ENCODE data around the gene DNAH6. TPM values are rescaled to one million over a fixed set of nuclear protein-coding genes. Genes with fewer than 3 reads are reported as not detected.
"Not testable (repeated sequence)": the region's sequence is repeated elsewhere in the genome, so short reads cannot be mapped to it uniquely, and the experiment has no call there.

The DNAH6 gene
- total RNA-seq, 4 donors from 2014 or later = 0.16 to 1.2 (median 0.47) TPM

DNA sequence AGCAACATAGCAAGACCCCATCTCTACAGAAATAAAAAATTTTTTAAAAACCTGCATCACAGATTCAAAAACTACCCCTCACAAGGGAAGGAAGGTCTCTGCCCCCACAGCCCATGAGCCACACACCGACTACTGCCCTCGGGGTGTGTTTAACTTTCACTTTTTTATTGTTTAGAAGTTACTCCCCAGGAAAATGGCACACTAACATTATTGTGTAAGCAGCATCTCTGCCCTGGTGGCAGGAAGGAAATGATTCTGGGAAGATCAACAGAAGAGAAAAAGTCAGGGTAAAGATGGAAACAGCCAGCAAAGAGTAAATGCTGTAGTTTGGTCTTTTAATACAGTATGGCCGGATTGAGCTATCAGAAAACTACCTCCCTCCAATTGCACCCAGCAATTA lies 342.6 kb downstream of the DNAH6 start:
- Histone ChIP-seq H3K4me1 (no peaks in the 10 kb centered on the region), H3K27ac (no peak overlapping the region), H3K36me3 (no peaks in the 10 kb centered on the region), H3K27me3 (peaks cover 6% of the 10 kb centered on the region), H3K4me3 (no peak overlapping the region), H3K9me3 (no peaks in the 10 kb centered on the region)
- no peak for DNase-seq (ENCODE audit: low spot score in 2 of 2)
- 68% methylated on average over 3 of the region's 3 CpGs for WGBS
- TF ChIP-seq EP300 (IDR thresholded peaks at IDR 0.05) (no peak), POLR2A (IDR thresholded peaks at IDR 0.05) (no peak), POLR2AphosphoS5 (IDR thresholded peaks at IDR 0.05) (no peak)
- TF ChIP-seq, protein P1, sequence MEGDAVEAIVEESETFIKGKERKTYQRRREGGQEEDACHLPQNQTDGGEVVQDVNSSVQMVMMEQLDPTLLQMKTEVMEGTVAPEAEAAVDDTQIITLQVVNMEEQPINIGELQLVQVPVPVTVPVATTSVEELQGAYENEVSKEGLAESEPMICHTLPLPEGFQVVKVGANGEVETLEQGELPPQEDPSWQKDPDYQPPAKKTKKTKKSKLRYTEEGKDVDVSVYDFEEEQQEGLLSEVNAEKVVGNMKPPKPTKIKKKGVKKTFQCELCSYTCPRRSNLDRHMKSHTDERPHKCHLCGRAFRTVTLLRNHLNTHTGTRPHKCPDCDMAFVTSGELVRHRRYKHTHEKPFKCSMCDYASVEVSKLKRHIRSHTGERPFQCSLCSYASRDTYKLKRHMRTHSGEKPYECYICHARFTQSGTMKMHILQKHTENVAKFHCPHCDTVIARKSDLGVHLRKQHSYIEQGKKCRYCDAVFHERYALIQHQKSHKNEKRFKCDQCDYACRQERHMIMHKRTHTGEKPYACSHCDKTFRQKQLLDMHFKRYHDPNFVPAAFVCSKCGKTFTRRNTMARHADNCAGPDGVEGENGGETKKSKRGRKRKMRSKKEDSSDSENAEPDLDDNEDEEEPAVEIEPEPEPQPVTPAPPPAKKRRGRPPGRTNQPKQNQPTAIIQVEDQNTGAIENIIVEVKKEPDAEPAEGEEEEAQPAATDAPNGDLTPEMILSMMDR (IDR thresholded peaks at IDR 0.05) = no peak

DNA sequence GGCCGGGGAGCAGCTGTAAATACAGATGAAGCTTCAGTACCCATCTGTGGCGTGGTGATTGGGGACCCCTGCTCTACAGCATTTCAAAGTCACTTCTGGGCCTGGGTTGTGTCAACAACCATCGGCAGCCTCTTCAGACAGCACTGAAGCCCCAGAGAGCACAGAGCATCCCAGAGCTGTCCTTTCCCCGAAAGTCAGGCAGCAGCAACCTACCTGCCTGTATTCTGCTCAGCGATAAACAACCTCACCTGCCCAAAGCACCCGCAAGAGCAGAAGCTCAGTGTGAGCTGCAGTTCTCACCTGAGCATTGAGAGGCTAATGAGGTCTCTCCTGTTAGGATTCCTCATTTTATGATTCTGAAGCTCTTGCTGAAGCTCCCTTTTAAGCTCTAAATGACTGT lies 345.2 kb downstream of the DNAH6 start:
- Histone ChIP-seq H3K4me1 (peaks cover 3% of the 10 kb centered on the region), H3K27me3 (no peaks in the 10 kb centered on the region), H3K36me3 (no peaks in the 10 kb centered on the region), H3K9me3 (no peaks in the 10 kb centered on the region), H3K4me3 (no peak overlapping the region), H3K27ac (no peak overlapping the region)
- TF ChIP-seq POLR2AphosphoS5 (IDR thresholded peaks at IDR 0.05) = no peak
- no peak for DNase-seq (ENCODE audit: low spot score in 2 of 2)
- WGBS = 76% methylated on average over 3 of the region's 6 CpGs

DNA sequence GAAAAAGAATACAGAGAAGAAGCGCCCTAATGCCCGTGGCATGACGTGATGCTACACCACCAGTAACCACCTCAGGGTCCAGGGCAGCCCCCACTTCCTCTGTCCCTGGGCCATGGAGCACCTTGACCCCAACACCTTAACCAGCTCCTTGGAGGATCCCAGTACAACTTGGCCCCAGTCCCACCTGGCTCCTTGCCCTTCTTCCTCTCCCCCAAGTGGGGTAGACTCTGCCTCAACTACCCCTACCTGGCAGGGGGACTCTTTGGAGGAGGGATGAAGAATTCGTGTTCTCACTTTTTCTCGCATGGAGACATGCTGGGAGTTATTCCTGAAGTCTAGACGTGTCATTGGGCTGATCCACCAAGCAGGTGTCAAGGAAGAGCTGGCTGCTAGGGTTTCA lies 345.7 kb downstream of the DNAH6 start:
- Histone ChIP-seq H3K4me1 (peaks cover 3% of the 10 kb centered on the region), H3K27ac (no peak overlapping the region), H3K9me3 (no peaks in the 10 kb centered on the region), H3K36me3 (no peaks in the 10 kb centered on the region), H3K27me3 (no peaks in the 10 kb centered on the region), H3K4me3 (no peak overlapping the region)
- WGBS = 80% methylated on average over 6 of the region's 6 CpGs
- TF ChIP-seq, protein P1 (IDR thresholded peaks at IDR 0.05) = no peak
- TF ChIP-seq POLR2AphosphoS5 (IDR thresholded peaks at IDR 0.05) (no peak), EP300 (IDR thresholded peaks at IDR 0.05) (no peak), POLR2A (IDR thresholded peaks at IDR 0.05) (no peak)
- DNase-seq (ENCODE audit: low spot score in 2 of 2) = no peak

DNA sequence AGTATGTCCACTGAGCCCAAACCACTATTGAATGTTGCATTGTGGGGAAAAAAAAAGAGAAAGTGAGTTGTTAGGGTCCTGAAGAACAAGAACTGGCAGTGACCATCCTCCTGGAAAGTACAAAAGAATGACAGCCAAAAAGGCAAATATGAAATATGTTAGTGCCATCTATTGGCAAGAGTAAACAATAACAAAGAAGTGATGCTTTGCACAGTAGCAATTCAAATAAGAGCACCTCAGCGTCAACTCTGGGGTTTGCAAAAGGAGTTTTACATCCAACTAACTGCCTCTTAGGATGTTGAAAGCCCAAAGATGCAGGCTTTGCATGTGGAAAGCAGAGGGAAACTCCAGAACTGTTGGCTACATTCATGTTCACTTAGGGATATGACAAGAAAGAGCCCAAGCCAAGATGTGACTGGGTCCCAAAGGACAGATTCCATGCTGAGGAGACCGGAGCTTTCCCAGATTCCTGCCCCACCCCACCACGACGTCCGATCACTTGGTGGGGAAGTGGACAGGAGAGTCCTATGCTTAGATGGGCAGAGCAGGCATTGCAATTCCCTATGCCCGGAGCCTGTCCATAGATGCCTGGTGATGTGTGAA lies 349.0 kb downstream of the DNAH6 start:
- TF ChIP-seq, protein P1 (IDR thresholded peaks at IDR 0.05) = no peak
- TF ChIP-seq EP300 (IDR thresholded peaks at IDR 0.05) = no peak
- Histone ChIP-seq H3K9me3 (no peaks in the 10 kb centered on the region), H3K27ac (peak overlapping the region; percentile 59), H3K36me3 (no peaks in the 10 kb centered on the region), H3K27me3 (no peaks in the 10 kb centered on the region), H3K4me1 (peaks cover 3% of the 10 kb centered on the region), H3K4me3 (no peak overlapping the region)
- WGBS = 56% methylated on average over 6 of the region's 6 CpGs
- no peak for DNase-seq (ENCODE audit: low spot score in 2 of 2)

DNA sequence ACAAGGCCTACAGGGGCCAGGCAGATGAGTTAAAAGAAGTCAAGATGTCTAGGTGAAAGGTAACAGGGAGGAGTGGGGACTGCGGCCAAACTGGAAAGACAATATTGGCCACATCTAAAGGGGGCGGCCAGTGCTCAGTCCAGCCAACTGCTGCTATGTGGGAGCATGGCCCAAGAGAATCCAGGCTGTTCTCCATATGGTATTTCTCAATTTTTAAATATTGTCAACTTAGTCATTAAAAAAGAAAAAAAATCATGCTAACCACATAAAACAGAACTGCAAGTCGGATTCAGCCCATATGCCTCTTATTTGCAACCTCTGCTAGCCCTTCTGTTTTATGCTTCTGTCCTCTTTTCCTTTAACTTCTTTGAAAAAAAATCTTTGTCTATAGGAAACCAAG lies 349.8 kb downstream of the DNAH6 start:
- Histone ChIP-seq H3K4me1 (peaks cover 3% of the 10 kb centered on the region), H3K9me3 (no peaks in the 10 kb centered on the region), H3K36me3 (no peaks in the 10 kb centered on the region), H3K27ac (peak overlapping the region; percentile 59), H3K4me3 (no peak overlapping the region), H3K27me3 (no peaks in the 10 kb centered on the region)
- no peak for DNase-seq (ENCODE audit: low spot score in 2 of 2)
- WGBS = 58% methylated on average over 3 of the region's 3 CpGs
- TF ChIP-seq, protein P1 (IDR thresholded peaks at IDR 0.05) = no peak
- TF ChIP-seq EP300 (IDR thresholded peaks at IDR 0.05) (no peak), POLR2A (IDR thresholded peaks at IDR 0.05) (no peak), POLR2AphosphoS5 (IDR thresholded peaks at IDR 0.05) (peak in 1 of 3 donors; percentile 33)

DNA sequence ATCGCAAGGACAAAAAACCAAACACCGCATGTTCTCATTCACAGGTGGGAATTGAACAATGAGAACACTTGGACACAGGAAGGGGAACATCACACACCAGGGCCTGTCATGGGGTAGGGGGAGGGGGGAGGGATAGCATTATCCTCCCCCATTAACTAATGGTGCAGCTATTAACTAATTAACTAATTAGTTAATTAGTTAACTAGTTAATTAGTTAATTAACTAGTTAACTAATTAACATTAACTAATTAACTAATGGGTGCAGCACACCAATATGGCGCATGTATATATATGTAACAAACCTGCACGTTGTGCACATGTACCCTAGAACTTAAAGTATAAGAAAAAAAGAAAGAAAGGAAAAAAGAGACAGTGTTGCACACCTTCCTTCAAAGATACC lies 352.0 kb downstream of the DNAH6 start:
- not testable (repeated sequence) for H3K36me3 ChIP-seq; H3K9me3 ChIP-seq; DNase-seq (ENCODE audit: low spot score in 2 of 2); H3K4me3 ChIP-seq; H3K27ac ChIP-seq; H3K4me1 ChIP-seq; H3K27me3 ChIP-seq
- WGBS = 96% methylated on average over 4 of the region's 4 CpGs

Other genes with a start within 250 kb of the DNAH6 start
- gene SUCLG1, start 57.2 kb upstream of the DNAH6 start, total RNA-seq = 10 to 100 TPM; 39.7 to 86.2 (median 71.5) TPM